Activated T-helper 9 cell treated with anti-CD3 and anti-CD28 coated beads, Interleukin-2, amount 50 U/mL, for 16 hours (primary cell): ENCODE data around the gene CEBPZ.
A peak's percentile ranks its signal among the peaks of the same experiment; 100 is the strongest.
"Not testable (repeated sequence)": the region's sequence is repeated elsewhere in the genome, so short reads cannot be mapped to it uniquely, and the experiment has no call there.

ENCODE experiments used
- DNase-seq: peaks from one replicate; pipeline ENCODE4 v3.0.0-alpha.2; 2020; ENCODE audit warnings: low read depth

CEBPZ gene, protein sequence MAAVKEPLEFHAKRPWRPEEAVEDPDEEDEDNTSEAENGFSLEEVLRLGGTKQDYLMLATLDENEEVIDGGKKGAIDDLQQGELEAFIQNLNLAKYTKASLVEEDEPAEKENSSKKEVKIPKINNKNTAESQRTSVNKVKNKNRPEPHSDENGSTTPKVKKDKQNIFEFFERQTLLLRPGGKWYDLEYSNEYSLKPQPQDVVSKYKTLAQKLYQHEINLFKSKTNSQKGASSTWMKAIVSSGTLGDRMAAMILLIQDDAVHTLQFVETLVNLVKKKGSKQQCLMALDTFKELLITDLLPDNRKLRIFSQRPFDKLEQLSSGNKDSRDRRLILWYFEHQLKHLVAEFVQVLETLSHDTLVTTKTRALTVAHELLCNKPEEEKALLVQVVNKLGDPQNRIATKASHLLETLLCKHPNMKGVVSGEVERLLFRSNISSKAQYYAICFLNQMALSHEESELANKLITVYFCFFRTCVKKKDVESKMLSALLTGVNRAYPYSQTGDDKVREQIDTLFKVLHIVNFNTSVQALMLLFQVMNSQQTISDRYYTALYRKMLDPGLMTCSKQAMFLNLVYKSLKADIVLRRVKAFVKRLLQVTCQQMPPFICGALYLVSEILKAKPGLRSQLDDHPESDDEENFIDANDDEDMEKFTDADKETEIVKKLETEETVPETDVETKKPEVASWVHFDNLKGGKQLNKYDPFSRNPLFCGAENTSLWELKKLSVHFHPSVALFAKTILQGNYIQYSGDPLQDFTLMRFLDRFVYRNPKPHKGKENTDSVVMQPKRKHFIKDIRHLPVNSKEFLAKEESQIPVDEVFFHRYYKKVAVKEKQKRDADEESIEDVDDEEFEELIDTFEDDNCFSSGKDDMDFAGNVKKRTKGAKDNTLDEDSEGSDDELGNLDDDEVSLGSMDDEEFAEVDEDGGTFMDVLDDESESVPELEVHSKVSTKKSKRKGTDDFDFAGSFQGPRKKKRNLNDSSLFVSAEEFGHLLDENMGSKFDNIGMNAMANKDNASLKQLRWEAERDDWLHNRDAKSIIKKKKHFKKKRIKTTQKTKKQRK

DNA sequence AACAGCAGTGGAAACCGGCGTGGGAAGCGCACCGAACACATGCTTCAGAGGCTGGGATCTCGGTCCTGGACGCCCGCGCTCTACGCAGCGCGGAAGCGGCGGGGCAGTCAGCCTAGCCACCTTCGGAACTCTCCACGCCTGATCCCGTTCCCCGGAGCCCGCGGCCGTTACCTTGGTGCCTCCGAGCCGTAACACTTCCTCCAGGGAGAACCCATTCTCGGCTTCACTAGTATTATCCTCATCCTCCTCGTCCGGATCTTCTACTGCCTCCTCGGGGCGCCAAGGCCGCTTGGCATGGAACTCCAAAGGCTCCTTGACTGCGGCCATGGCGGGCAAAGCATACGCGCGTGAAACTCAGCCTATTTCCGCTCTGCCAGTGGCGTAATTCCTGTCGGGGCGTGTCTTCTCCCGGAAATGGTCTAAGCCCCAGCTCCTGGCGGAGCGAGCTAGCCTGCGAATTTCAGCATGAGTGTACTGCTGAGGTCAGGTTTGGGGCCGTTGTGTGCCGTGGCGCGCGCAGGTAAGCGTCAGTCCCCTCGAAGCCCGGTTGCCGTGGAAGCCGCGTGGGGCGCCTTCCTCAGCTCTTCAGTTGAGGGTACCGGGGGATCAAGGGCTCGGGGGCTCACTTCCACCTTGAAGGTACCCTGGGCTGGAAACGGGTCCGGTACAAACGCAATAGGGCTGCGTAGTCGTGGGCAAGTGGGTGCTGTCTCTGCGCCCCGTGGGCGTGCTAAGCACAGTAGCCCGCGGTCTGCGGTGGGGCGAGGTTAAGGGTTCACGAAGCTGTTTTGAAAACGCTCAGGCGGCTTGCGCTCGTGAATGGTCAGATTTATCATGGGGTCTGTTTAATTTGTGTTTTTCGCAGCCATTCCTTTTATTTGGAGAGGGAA lies at the start of gene CEBPZ, which contains the start of gene NDUFAF7:
Gene CEBPZ, minus strand, starts transcription at position 356 of the 890 bp plus-strand sequence. Its CDS starts 29 bp downstream, at position 327.
Gene NDUFAF7, plus strand, starts transcription at position 418 of the 890 bp plus-strand sequence. Its CDS starts 48 bp downstream, at position 466.
- DNase-seq, result peak; percentile 83

- DNase-seq, result no peak
Measured at GRCh38 chr2:37276291-37276690, 44.9 kb upstream of the CEBPZ start.

DNA sequence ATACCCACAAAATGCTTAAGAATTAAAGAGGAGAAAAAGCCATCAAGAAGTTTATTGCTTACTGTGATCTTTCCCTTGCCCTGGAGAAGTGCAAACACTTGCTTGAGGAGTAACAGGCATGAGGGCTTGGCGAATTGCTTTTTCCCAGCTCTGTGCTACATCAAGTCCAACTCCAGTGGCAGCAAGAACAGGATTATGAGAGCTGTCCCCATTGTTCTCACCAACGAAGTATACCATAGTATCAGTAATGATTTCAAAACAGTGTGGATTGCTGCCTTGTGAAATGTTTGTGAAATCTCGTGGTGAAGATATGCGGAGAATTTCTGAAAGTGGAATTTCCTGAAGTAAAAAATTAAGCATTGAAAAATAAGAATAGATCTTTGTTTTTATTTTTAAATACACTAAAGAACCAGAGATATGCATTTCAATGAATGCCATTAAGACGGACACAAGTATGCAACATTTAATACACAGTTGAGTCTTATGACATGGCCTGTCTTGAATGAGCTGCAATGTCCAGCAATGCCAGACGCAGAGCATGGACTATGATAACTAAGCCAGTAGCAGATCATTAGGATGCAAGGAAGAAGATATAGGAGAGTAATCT lies 43.1 kb upstream of the CEBPZ start:
- no peak for DNase-seq

DNA sequence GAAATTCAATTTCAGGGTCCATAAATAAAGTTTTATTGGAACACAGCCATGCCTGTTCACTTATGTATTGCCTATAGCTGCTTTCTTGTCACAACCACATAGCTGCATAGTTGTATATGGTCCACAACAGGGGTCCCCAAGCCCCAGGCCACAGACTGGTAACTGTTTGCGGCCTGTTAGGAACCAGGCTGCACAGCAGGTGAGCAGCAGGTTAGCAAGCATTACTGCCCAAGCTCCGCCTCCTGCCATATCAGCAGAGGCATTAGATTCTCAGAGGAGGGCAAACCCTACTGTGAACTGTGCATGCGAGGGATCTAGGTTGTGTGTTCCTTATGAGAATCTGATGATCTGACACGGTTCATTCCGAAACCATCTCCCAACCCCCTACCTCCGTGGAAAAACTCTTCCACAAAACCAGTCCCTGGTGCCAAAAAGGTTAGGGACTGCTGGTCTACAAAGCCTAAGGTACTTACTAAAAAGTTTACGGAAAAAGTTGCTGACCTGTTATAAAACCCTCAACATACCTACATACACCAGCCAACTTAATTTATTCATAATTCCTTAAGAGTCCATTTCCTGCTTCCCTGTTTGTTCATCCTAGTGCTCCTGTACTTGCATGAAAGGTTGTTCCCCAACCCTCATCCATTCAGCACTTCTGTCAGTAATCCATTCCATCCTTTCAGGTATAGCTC lies 40.1 kb upstream of the CEBPZ start:
- DNase-seq, result no peak

DNA sequence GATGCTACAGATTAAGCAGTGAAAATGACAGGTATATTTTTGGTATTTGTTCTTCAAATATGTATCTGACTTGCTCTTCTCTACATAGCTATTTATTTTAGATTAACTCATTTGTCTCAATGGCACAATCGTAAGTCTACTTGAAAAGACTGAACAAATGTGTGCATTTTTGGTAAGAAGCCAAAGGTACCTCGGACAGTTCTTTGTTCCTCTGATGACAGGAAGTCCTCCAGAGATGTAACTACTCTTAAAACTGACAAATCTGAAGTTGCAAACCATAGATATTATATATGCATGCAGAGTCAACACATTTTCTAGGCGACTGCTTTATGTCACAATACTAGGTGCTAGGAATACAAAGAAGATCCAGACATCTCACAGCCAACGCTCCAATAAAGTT lies 36.7 kb upstream of the CEBPZ start:
- no peak for DNase-seq

DNA sequence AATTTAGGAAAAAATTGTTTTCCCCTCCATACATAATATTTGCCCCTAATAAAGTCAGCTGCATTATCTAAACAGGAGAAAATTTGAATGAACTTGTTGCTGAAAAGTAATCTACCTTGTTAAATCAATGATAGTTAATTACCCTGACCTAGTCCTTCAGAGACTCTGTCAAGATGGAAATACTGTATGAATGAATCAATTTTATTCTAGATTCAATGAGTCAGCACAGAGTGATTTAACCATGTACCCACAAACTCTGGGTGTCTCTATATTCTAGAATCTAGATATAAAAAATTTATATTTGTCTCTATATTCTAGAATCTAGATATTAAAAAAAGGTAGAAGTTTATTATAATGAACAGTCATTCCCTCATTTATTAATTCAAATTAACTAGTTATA lies 36.3 kb upstream of the CEBPZ start:
- DNase-seq, result no peak

DNA sequence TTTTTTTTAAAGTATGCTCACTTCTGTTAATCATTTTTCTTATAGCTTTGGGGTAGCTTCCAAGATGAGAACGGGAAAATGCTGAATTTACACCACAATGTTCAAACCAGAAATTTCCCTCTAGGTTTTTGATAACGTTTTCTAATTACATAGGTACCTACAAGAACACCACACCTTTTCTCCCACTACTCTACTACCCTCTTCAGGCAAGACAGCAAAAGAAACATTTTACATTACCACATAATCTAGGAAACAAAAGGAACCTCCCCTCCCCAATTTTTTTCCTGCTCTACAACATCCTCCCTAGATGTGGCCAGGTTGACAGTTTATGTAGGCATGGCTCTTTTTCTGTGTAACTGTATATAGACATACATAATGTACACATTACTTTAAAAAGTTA lies 32.4 kb upstream of the CEBPZ start:
- DNase-seq, result no peak

DNA sequence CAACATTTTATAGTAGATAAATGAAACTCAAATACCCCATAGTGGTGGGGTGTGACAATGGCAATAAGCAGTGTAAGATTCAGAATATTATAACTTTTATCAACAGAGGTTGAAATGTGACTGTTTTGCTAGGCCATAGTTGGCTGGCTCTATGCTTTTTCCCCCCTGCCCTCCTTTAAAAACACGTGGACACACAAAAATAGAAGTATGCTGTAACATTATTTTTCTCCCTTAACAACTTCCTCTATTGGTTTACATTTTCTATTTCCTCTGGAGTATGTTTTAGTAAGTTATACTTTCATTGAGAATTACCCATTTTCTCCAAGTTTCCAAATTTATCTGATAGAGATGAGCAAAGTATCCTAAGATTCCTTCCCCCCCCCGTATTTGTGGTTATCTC lies 31.1 kb upstream of the CEBPZ start:
- DNase-seq, result no peak

DNA sequence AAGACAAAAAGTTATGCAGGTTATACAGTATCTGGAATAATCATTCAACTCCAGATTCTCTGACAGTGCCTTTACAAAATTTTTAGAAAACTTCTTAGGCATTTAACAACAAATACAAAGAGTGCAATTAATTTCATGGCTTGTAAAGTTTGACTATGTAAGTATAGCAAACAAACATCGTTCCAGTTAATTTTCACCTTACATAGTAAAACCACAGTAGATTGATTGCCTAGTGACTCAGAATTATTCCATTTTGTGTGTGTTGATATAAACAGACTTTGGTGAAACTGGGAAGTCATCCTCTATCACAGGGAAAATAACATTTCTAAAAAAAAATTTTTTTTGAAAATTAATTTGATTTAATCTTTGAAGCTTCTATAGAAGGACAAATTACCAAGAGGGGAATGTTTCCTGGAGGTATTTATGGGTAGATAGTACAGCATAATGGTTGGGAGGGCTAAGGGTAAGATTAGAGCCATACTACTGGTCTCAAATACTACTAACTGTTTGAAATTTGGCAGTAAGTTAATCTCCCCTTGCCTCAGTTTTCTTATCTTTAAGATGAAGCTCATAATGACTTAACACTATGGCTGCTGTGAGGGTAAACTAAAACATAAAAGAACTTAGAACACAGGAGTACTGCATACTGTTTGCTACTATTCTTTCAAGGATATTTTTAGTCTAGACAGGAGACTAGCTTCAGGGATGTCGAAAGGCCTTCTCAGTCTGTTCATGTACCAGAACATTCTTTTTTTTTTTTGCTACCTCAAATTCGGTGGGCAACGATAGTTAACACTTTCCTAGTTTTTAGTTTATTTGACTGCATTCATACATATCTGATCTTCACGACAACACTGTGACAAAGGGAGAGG lies 19.7 kb upstream of the CEBPZ start:
- DNase-seq, result no peak

- DNase-seq, result no peak
Measured at GRCh38 chr2:37246205-37246604, 14.8 kb upstream of the CEBPZ start.

- DNase-seq, result no peak
Measured at GRCh38 chr2:37244755-37245154, 13.4 kb upstream of the CEBPZ start.

- no peak for DNase-seq
Measured at GRCh38 chr2:37244017-37244416, 12.6 kb upstream of the CEBPZ start.

DNA sequence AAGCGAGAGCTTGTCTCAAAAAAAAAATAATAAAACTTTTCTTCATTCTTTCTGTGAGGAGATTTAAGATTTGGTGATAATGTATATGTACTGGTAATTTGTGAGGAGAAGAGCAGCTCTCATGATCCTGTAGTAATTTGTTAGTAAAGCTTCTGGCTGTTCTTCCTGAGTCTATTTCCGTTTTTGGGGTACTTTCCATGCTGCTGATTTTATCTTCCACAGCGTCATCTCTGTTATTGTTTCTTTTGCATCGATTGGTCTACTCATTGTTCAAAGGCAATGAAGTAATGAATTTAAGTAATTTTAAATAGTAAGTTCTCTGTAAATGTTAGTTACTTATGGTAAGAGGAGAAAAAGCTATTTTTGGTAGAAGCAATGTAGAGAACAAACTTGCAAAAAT lies 12.0 kb upstream of the CEBPZ start:
- DNase-seq, result no peak

- no peak for DNase-seq
Measured at GRCh38 chr2:37232131-37232933, 936 bp upstream of the CEBPZ start.

DNA sequence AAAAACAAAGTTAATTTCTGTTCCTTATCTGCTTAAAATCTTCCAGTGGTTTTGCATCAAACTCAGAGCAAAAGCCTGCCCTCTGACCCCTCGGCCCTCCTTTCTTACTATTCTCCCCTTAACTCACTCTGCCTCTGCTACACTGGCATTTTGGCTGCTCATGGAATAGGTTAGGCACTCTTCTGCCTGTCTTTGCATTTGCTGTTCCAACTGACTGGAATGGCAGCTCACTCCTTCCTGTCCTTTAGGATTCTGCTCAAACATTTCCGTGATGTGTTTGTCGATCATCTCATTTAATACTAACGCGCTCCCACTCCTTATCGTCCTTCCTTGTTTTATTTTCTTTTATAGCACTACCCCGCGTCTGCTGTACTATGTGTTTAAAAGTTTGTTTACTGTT lies 815 bp downstream of the CEBPZ start:
- DNase-seq, result no peak

DNA sequence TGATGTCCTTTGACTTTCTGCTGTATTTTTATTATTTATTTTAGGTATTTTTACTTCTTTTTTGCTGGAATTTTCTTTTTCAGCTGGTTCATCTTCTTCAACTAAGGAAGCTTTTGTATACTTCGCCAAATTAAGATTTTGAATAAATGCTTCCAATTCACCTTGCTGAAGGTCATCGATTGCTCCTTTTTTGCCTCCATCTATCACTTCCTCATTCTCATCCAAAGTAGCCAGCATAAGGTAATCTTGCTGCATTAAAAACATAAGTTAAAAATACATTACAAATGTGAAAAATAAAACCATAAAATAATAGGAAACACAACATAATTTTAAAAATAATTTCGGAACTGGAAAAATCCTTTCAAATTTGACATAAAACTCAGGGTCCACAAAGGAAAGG lies 2.6 kb downstream of the CEBPZ start:
- no peak for DNase-seq

DNA sequence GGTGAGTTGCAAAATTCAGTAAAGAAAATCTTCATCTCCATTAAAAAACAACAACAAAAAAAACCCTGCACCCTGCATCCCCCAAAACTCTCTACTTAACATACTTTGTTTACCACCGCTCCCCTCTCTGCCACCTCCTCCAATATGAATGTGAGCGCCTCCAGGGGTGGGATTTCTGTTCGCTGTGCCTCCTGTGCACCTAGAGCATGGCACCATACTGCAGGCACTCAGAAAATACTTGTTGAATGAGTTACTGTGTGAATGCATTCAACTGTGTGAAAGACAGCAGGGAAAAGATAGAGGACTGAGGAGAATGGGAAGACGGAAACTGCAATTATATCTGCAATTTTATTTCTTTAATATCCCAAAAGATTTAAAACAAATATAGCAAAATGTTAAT lies 4.5 kb downstream of the CEBPZ start:
- no peak for DNase-seq

- DNase-seq, result not testable (repeated sequence)
Measured at GRCh38 chr2:37225129-37225528, 6.3 kb downstream of the CEBPZ start.

GRCh38 chr2:37224063-37224462 lies 7.3 kb downstream of the CEBPZ start:
- DNase-seq, result no peak
